SH-SY5Y (cell line): ENCODE measurements around the gene EVA1A.

Source experiments
- GATA2 ChIP-seq: IDR thresholded peaks from 2 replicates; pipeline ENCODE4 v1.6.1; 2011; ENCODE audit warnings: mild to moderate bottlenecking, low read depth, low read length
- GATA3 ChIP-seq: IDR thresholded peaks from 2 replicates; pipeline ENCODE4 v1.6.1; 2011; ENCODE audit warnings: low read depth, mild to moderate bottlenecking, low read length, moderate library complexity

Gene EVA1A

GRCh38 chr2:75574106-75574505 lies 13.4 kb upstream of the EVA1A start:
- TF ChIP-seq GATA2: no peak
- no peak for TF ChIP-seq GATA3

- TF ChIP-seq GATA2 (no peak), GATA3 (no peak)
Measured at GRCh38 chr2:75573145-75573878, 12.6 kb upstream of the EVA1A start.

- TF ChIP-seq GATA3 (no peak), GATA2 (no peak)
Measured at GRCh38 chr2:75571730-75572430, 11.1 kb upstream of the EVA1A start.

GRCh38 chr2:75570948-75571729 lies 10.4 kb upstream of the EVA1A start:
- TF ChIP-seq GATA2: no peak
- no peak for TF ChIP-seq GATA3

- TF ChIP-seq GATA3 (no peak), GATA2 (no peak)
Measured at GRCh38 chr2:75570024-75570947, 9.5 kb upstream of the EVA1A start.

- TF ChIP-seq GATA3 (no peak), GATA2 (no peak)
Measured at GRCh38 chr2:75569546-75569945, 8.8 kb upstream of the EVA1A start.

GRCh38 chr2:75568174-75568573 lies 7.4 kb upstream of the EVA1A start:
- TF ChIP-seq GATA2 (no peak), GATA3 (no peak)

GRCh38 chr2:75565472-75566462 lies 5.0 kb upstream of the EVA1A start:
- TF ChIP-seq GATA2 (no peak), GATA3 (0 out of 2 replicates have a peak, but pooled peaks have one; percentile 19)

GRCh38 chr2:75564713-75565359 lies 4.1 kb upstream of the EVA1A start:
- no peak for TF ChIP-seq GATA2

- TF ChIP-seq GATA3 (no peak), GATA2 (no peak)
Measured at GRCh38 chr2:75564026-75564688, 3.4 kb upstream of the EVA1A start.

- no peak for TF ChIP-seq GATA3
- TF ChIP-seq GATA2: no peak
Measured at GRCh38 chr2:75563591-75563990, 2.9 kb upstream of the EVA1A start.

- no peak for TF ChIP-seq GATA2
- no peak for TF ChIP-seq GATA3
Measured at GRCh38 chr2:75562513-75562864, 1.8 kb upstream of the EVA1A start.
